CD14-positive monocyte (primary cell): ENCODE measurements around the gene JARID2. TPM values are rescaled to one million over a fixed set of nuclear protein-coding genes. Genes with fewer than 3 reads are reported as not detected.

ENCODE experiments used
- DNase-seq, 3 donors: peaks; one replicate each; pipeline ENCODE4 v3.0.0-alpha.2; 2011 to 2022
- H2AFZ ChIP-seq: 2 replicates; pipeline ENCODE4 v1.6.0; 2012; ENCODE audit warnings: mild to moderate bottlenecking, low read depth, low read length, inconsistent platforms; ENCODE audit not compliant: insufficient read depth, poor library complexity, severe bottlenecking
- H3K27ac ChIP-seq, 2 donors: 1 replicate in 1 of 2; 2 replicates in 1 of 2; pipeline ENCODE4 v1.5.1; 2012 to 2013; ENCODE audit warnings: low read length in 2 of 2, control low read depth in 1 of 2, inconsistent platforms in 1 of 2, low read depth in 1 of 2, mild to moderate bottlenecking in 1 of 2
- H3K27me3 ChIP-seq, 2 donors: one replicate each; pipeline versions ENCODE4 v1.6.0 to v1.6.1; 2011 to 2013; ENCODE audit warnings: low read length in 2 of 2; ENCODE audit not compliant: control insufficient read depth in 2 of 2, insufficient read depth in 2 of 2
- H3K36me3 ChIP-seq, 2 donors: replicated peaks in 1 of 2; 1 replicate in 1 of 2; 2 replicates in 1 of 2; pipeline versions ENCODE4 v1.5.1 to v1.6.1; 2012 to 2013; ENCODE audit warnings: low read length in 2 of 2, control low read depth in 1 of 2, inconsistent platforms in 1 of 2, mild to moderate bottlenecking in 1 of 2; ENCODE audit not compliant: insufficient read depth in 2 of 2, control insufficient read depth in 1 of 2
- H3K4me1 ChIP-seq, 2 donors: 1 replicate in 1 of 2; 2 replicates in 1 of 2; pipeline versions ENCODE4 v1.5.1 to v1.6.1; 2012 to 2013; ENCODE audit warnings: low read length in 2 of 2, control low read depth in 1 of 2, inconsistent platforms in 1 of 2, mild to moderate bottlenecking in 1 of 2, moderate library complexity in 1 of 2; ENCODE audit not compliant: insufficient read depth in 2 of 2, control insufficient read depth in 1 of 2
- H3K4me2 ChIP-seq: replicated peaks from 2 replicates; pipeline ENCODE3; 2012; ENCODE audit warnings: low read length, moderate library complexity, mild to moderate bottlenecking; ENCODE audit not compliant: poor library complexity, severe bottlenecking; ENCODE audit errors: extremely low read depth
- H3K4me3 ChIP-seq, 3 experiments: fragments of 200-600 bp in 1 of 3; sonication (generic) in 1 of 3; replicated peaks in 1 of 3; 1 replicate in 2 of 3; 2 replicates in 1 of 3; pipeline ENCODE4 v1.5.1; 2011 to 2013; ENCODE audit warnings: low read length in 3 of 3, mild to moderate bottlenecking in 3 of 3, control low read depth in 2 of 3, low read depth in 2 of 3, inconsistent platforms in 1 of 3, moderate library complexity in 1 of 3
- H3K79me2 ChIP-seq: 2 replicates; pipeline ENCODE4 v1.6.0; 2012; ENCODE audit warnings: mild to moderate bottlenecking, control low read depth, inconsistent platforms, low read length, moderate library complexity; ENCODE audit not compliant: insufficient read depth
- H3K9ac ChIP-seq: 2 replicates; pipeline ENCODE4 v1.6.0; 2017; ENCODE audit warnings: low read length, mild to moderate bottlenecking; ENCODE audit not compliant: insufficient read depth, poor library complexity, severe bottlenecking
- H3K9me3 ChIP-seq, 2 donors: replicated peaks in 1 of 2; 1 replicate in 1 of 2; 2 replicates in 1 of 2; pipeline versions ENCODE4 v1.5.1 to v1.6.1; 2012 to 2013; ENCODE audit warnings: low read length in 2 of 2, control low read depth in 1 of 2; ENCODE audit not compliant: control insufficient read depth in 1 of 2, insufficient read depth in 1 of 2
- H4K20me1 ChIP-seq: 2 replicates; pipeline ENCODE4 v1.6.0; 2012; ENCODE audit warnings: mild to moderate bottlenecking, low read length, control low read depth, moderate library complexity; ENCODE audit not compliant: insufficient read depth
- H3K27ac Mint-ChIP-seq, 7 donors: one replicate each; pipeline ENCODE4 v1.8.0; 2020; ENCODE audit warnings: mild to moderate bottlenecking in 7 of 7, mixed read lengths in 7 of 7, moderate library complexity in 6 of 7, inconsistent platforms in 2 of 7
- H3K27me3 Mint-ChIP-seq, 3 donors: one replicate each; pipeline ENCODE4 v1.8.0; 2021 to 2022; ENCODE audit warnings: low read depth in 3 of 3, mild to moderate bottlenecking in 3 of 3, mixed read lengths in 3 of 3, moderate library complexity in 3 of 3, inconsistent platforms in 1 of 3
- H3K36me3 Mint-ChIP-seq, 2 donors: one replicate each; pipeline ENCODE4 v1.8.0; 2020; ENCODE audit warnings: mixed read lengths in 2 of 2, inconsistent platforms in 1 of 2, mild to moderate bottlenecking in 1 of 2
- H3K4me1 Mint-ChIP-seq: one replicate; pipeline ENCODE4 v1.8.0; 2020; ENCODE audit warnings: mild to moderate bottlenecking, mixed read lengths
- H3K4me3 Mint-ChIP-seq, 2 donors: one replicate each; pipeline ENCODE4 v1.8.0; 2020; ENCODE audit warnings: mild to moderate bottlenecking in 2 of 2, mixed read lengths in 2 of 2, moderate library complexity in 1 of 2
- H3K9me3 Mint-ChIP-seq, 7 donors: one replicate each; pipeline ENCODE4 v1.8.0; 2020 to 2022; ENCODE audit warnings: mixed read lengths in 7 of 7, mild to moderate bottlenecking in 6 of 7, moderate library complexity in 6 of 7, inconsistent platforms in 2 of 7
- WGBS: methylation state at CpG from one replicate; pipeline ENCODE4 v1.1.5; 2013; ENCODE audit warnings: missing lambda C conversion rate; ENCODE audit not compliant: insufficient coverage; 5-methylcytosine and 5-hydroxymethylcytosine counted together
- intact Hi-C, 2 donors: fragments of 100-400 bp; cut with micrococcal nuclease; formaldehyde crosslinking; loops; one replicate each; pipeline versions ENCODE4 v1.15.0 to v1.15.1; 2023
- polyA plus RNA-seq, 3 donors: library from polyadenylated mRNA; depleted of rRNA in 1 of 3; unstranded in 2 of 3; stranded (reverse) in 1 of 3; fragments of 300-500 nt in 2 of 3; fragments of >200 nt in 1 of 3; fragmentation: Illumina TruSeq in 2 of 3; gene quantifications; 1 replicate in 2 of 3; 2 replicates in 1 of 3; pipeline ENCODE4 v1.2.3, GENCODE V29; 2012 to 2021
- TF ChIP-seq, protein P1 (sequence below): fragments of 200-600 bp; IDR thresholded peaks from one replicate; pipeline ENCODE4 v1.8.0; 2022; ENCODE audit warnings: antibody characterized with exemption, mild to moderate bottlenecking

The JARID2 gene
- polyA plus RNA-seq, 3 donors: 6.8 to 17.5 (median 12.5) TPM

DNA sequence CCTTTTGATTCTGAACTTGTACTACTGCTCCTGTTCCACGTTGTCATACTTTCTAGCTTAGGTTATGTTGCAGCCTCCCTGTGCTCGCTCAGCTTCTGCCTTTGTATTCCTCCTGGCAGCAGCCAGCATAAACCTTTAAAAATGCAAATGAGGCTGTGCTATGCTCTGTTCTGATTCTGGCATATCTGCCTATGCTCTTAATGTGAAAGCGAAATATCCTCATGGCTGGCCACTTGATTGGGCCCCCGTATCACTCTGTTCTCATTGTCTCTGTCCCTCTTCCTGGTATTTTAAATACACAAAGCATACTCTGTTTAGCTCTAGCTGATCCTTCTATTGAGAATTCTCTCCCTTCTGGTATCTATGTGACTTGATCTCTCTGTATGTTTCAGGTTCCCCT is 139.0 kb downstream of the JARID2 start:
- intact Hi-C loops: loop anchor here in 1 of 2 donors (5.0 kb wide), 1 partner anchor 42 kb away; no protein-coding TSS in a partner anchor
- H3K4me2 ChIP-seq: no peak overlapping the region
- no peak overlapping the region for H3K9ac ChIP-seq
- peaks cover 100% of the 10 kb centered on the region for H3K79me2 ChIP-seq
- TF ChIP-seq, protein P1, sequence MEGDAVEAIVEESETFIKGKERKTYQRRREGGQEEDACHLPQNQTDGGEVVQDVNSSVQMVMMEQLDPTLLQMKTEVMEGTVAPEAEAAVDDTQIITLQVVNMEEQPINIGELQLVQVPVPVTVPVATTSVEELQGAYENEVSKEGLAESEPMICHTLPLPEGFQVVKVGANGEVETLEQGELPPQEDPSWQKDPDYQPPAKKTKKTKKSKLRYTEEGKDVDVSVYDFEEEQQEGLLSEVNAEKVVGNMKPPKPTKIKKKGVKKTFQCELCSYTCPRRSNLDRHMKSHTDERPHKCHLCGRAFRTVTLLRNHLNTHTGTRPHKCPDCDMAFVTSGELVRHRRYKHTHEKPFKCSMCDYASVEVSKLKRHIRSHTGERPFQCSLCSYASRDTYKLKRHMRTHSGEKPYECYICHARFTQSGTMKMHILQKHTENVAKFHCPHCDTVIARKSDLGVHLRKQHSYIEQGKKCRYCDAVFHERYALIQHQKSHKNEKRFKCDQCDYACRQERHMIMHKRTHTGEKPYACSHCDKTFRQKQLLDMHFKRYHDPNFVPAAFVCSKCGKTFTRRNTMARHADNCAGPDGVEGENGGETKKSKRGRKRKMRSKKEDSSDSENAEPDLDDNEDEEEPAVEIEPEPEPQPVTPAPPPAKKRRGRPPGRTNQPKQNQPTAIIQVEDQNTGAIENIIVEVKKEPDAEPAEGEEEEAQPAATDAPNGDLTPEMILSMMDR: no peak
- H3K27ac ChIP-seq: peak overlapping the region in 1 of 2 donors; percentile 22
- H3K4me3 Mint-ChIP-seq: no peak overlapping the region
- no peaks in the 10 kb centered on the region for H3K27me3 ChIP-seq
- WGBS: 53% methylated on average over 4 of the region's 4 CpGs
- no peak overlapping the region for H3K4me3 ChIP-seq
- DNase-seq: no peak
- H3K9me3 Mint-ChIP-seq: no peaks in the 10 kb centered on the region
- H3K27ac Mint-ChIP-seq: peak overlapping the region in 3 of 7 donors; percentile 8 to 79 (median 17)
- no peak overlapping the region for H2AFZ ChIP-seq
- H3K4me1 ChIP-seq: peaks cover 17 to 28% of the 10 kb centered on the region in 2 donors
- peaks cover 0 to 3% (median 3%) of the 10 kb centered on the region in 3 donors for H3K27me3 Mint-ChIP-seq
- H3K36me3 ChIP-seq: no peaks in the 10 kb centered on the region
- H3K9me3 ChIP-seq: no peaks in the 10 kb centered on the region
- H3K4me1 Mint-ChIP-seq: peaks cover 84% of the 10 kb centered on the region
- peaks cover 97% of the 10 kb centered on the region for H4K20me1 ChIP-seq
- peaks cover 7 to 55% of the 10 kb centered on the region in 2 donors for H3K36me3 Mint-ChIP-seq

DNA sequence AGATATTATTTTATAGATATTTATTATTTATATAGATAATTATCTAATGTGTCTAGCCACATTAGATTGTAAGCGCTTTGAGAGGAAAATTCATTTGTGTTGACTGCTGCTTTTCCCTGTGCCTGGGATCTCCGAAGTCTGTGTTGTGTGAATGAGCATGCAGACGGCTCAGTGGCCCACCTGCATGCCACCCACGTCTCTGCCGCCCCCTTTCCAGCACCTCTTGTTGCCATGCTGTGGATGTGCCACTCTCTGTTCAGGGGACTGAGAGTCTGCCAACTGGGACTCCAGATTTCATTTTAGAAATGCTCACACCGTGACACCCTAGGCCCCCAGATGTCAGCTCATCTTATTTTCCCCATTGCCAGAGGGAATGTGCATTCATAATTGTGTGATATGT is 139.7 kb downstream of the JARID2 start:
- WGBS: 90% methylated on average over 5 of the region's 6 CpGs
- TF ChIP-seq, protein P1: no peak
- DNase-seq: no peak
- no peak overlapping the region for H3K4me3 ChIP-seq
- no peak overlapping the region for H3K9ac ChIP-seq
- H3K4me2 ChIP-seq: no peak overlapping the region
- H3K27me3 ChIP-seq: no peaks in the 10 kb centered on the region
- no peaks in the 10 kb centered on the region for H3K9me3 ChIP-seq
- H3K36me3 ChIP-seq: no peaks in the 10 kb centered on the region
- Mint-ChIP-seq H3K27me3 (peaks cover 0 to 3% (median 2%) of the 10 kb centered on the region in 3 donors), H3K4me1 (peaks cover 85% of the 10 kb centered on the region), H3K36me3 (peaks cover 3 to 55% of the 10 kb centered on the region in 2 donors), H3K4me3 (no peak overlapping the region), H3K9me3 (no peaks in the 10 kb centered on the region), H3K27ac (peak overlapping the region in 1 of 7 donors; percentile 56)
- H2AFZ ChIP-seq: no peak overlapping the region
- peaks cover 100% of the 10 kb centered on the region for H3K79me2 ChIP-seq
- H3K4me1 ChIP-seq: peaks cover 23 to 34% of the 10 kb centered on the region in 2 donors
- H4K20me1 ChIP-seq: peaks cover 97% of the 10 kb centered on the region
- intact Hi-C loops: no loop called here
- H3K27ac ChIP-seq: no peak overlapping the region
